CD4-positive, alpha-beta memory T cell (primary cell): ENCODE results near the gene NAA15. TPM values are rescaled to one million over a fixed set of nuclear protein-coding genes. Genes with fewer than 3 reads are reported as not detected.
"Not testable (repeated sequence)": the region's sequence is repeated elsewhere in the genome, so short reads cannot be mapped to it uniquely, and the experiment has no call there.

Source experiments
- CTCF ChIA-PET: fragments of 350-600 bp; sonication (Branson Sonifier 250); formaldehyde crosslinking; loops from one replicate; lab custom pipeline; 2021; ENCODE audit warnings: inconsistent platforms; ENCODE audit not compliant: partially characterized antibody; lab: Charles Lee
- POLR2A ChIA-PET: fragments of 350-600 bp; sonication (Branson Sonifier 250); formaldehyde crosslinking; loops from one replicate; lab custom pipeline; 2021; ENCODE audit not compliant: partially characterized antibody; lab: Charles Lee
- DNase-seq, 5 donors: peaks; one replicate each; pipeline versions ENCODE4 v3.0.0 to v3.0.0-alpha.2; 2020 to 2022; ENCODE audit warnings: mixed read lengths in 1 of 5
- H3K27ac ChIP-seq: one replicate; pipeline ENCODE4 v1.7.0; 2013; ENCODE audit warnings: low read depth, low read length
- H3K27me3 ChIP-seq: 2 replicates; pipeline ENCODE4 v1.7.0; 2013; ENCODE audit warnings: mild to moderate bottlenecking, low read length, moderate library complexity; ENCODE audit not compliant: insufficient read depth
- H3K36me3 ChIP-seq: 2 replicates; pipeline ENCODE4 v1.7.0; 2013; ENCODE audit warnings: mild to moderate bottlenecking, low read length, moderate library complexity; ENCODE audit not compliant: insufficient read depth
- H3K4me1 ChIP-seq: 2 replicates; pipeline ENCODE4 v1.7.0; 2013; ENCODE audit warnings: mild to moderate bottlenecking, low read length, moderate library complexity; ENCODE audit not compliant: insufficient read depth
- H3K4me3 ChIP-seq, 2 donors: one replicate each; pipeline ENCODE4 v1.7.0; 2013; ENCODE audit warnings: low read length in 2 of 2, mild to moderate bottlenecking in 1 of 2
- H3K9me3 ChIP-seq, 2 donors: one replicate each; pipeline ENCODE4 v1.7.0; 2013; ENCODE audit warnings: low read length in 2 of 2, control low read depth in 1 of 2; ENCODE audit not compliant: control insufficient read depth in 1 of 2
- H3K27ac Mint-ChIP-seq, 7 donors: one replicate each; pipeline ENCODE4 v1.8.0; 2020 to 2021; ENCODE audit warnings: mixed read lengths in 7 of 7, mild to moderate bottlenecking in 6 of 7, inconsistent platforms in 3 of 7, moderate library complexity in 3 of 7
- H3K27me3 Mint-ChIP-seq, 2 donors: one replicate each; pipeline ENCODE4 v1.8.0; 2020 to 2021; ENCODE audit warnings: mixed read lengths in 2 of 2
- H3K36me3 Mint-ChIP-seq, 2 donors: one replicate each; pipeline ENCODE4 v1.8.0; 2020 to 2021; ENCODE audit warnings: mixed read lengths in 2 of 2, inconsistent platforms in 1 of 2, mild to moderate bottlenecking in 1 of 2
- H3K4me1 Mint-ChIP-seq, 4 donors: one replicate each; pipeline ENCODE4 v1.8.0; 2020 to 2021; ENCODE audit warnings: mixed read lengths in 4 of 4, mild to moderate bottlenecking in 1 of 4
- H3K4me3 Mint-ChIP-seq, 8 donors: one replicate each; pipeline ENCODE4 v1.8.0; 2020 to 2021; ENCODE audit warnings: mixed read lengths in 8 of 8, mild to moderate bottlenecking in 7 of 8, moderate library complexity in 6 of 8, inconsistent platforms in 3 of 8
- H3K9me3 Mint-ChIP-seq, 8 donors: one replicate each; pipeline ENCODE4 v1.8.0; 2020 to 2021; ENCODE audit warnings: mixed read lengths in 8 of 8, mild to moderate bottlenecking in 5 of 8, inconsistent platforms in 3 of 8, moderate library complexity in 1 of 8
- intact Hi-C: fragments of 100-400 bp; cut with micrococcal nuclease; formaldehyde crosslinking; loops from one replicate; pipeline ENCODE4 v1.15.1; 2023
- polyA plus RNA-seq, 2 donors: library from polyadenylated mRNA; unstranded; fragments of 300-500 nt; fragmentation: Illumina TruSeq; gene quantifications; one replicate each; pipeline ENCODE4 v1.2.3, GENCODE V29; 2021
- total RNA-seq, 2 experiments: library from RNA; stranded (reverse); gene quantifications; one replicate each; pipeline ENCODE4 v1.2.3, GENCODE V29; 2021

NAA15 gene
- total and polyA plus RNA-seq, 4 experiments from 2014 or later, result 18.6 to 47.7 (median 46.2) TPM

DNA sequence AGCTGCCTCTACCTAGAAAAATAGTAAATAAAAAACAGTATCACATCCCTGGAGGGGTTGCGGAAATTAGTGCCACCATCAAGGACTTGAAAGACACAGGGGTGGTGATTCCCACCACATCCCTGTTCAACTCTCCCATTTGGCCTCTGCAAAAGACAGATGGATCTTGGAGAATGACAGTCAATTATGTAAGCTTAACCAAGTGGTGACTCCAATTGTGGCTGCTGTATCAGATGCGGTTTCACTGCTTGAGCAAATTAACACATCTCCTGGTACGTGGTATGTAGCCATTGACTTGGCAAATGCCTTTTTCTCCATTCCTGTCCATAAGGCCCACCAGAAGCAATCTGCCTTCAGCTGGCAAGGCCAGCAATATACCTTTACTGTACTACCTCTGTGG, 143.6 kb downstream of the NAA15 start:
- CTCF ChIA-PET, DNase-seq, H3K27me3 ChIP-seq, H3K36me3 ChIP-seq, H3K4me1 ChIP-seq, H3K4me3 ChIP-seq, H3K4me3 Mint-ChIP-seq, H3K9me3 ChIP-seq, H3K27me3 Mint-ChIP-seq, H3K4me1 Mint-ChIP-seq, H3K27ac ChIP-seq, H3K27ac Mint-ChIP-seq, intact Hi-C loops: not testable (repeated sequence)
- POLR2A ChIA-PET, result interaction anchor here (0.6 to 2.0 kb wide), 2 partner anchors 8 to 21 kb away, joined by 6 to 7 read pairs; no protein-coding TSS in a partner anchor
- H3K9me3 Mint-ChIP-seq, result peaks cover 0 to 11% (median 9%) of the 10 kb centered on the region in 8 donors
- H3K36me3 Mint-ChIP-seq, result peaks cover 13 to 30% of the 10 kb centered on the region in 2 donors

DNA sequence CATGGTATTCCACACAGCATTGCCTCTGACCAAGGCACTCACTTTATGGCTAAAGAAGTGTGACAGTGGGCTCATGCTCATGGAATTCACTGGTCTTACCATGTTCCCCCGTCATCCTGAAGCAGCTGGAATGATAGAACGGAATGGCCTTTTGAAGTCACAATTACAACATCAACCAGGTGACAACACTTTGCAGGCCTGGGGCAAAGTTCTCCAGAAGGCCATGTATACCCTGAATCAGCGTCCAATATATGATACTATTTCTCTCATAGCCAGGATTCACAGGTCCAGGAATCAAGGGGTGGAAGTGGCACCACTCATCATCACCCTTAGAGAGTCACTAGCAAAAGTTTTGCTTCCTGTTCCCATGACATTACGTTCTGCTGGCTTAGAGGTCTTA, 145.8 kb downstream of the NAA15 start:
- H3K36me3 Mint-ChIP-seq, result peaks cover 3 to 17% of the 10 kb centered on the region in 2 donors

DNA sequence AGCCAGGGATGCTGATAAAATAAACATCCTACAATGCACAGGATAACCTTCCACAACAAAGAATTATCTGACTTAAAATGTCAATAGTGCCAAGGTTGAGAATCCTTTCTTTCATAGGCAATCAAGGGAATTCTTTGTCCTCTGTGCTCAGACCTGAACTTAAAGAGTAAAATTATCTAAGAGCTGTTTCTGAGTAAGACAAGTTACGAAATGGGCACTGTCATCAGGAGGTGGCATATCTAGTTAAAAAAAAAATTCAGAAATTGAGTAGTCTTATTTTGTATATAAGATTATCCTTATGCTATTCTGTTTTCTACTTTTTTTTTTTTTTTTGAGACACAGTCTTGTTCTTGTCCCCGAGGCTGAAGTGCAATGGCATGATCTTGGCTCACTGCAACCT, 149.3 kb downstream of the NAA15 start:
- no peak overlapping the region for H3K27ac ChIP-seq
- H3K4me1 Mint-ChIP-seq, result peaks cover 25 to 45% (median 36%) of the 10 kb centered on the region in 4 donors
- intact Hi-C loops, result loop anchor here (5.0 kb wide), 3 partner anchors 702 to 1072 kb away; partner anchors contain the start of genes ELMOD2, MAML3 and SCOC
- no peak for DNase-seq
- CTCF ChIA-PET, result no interaction called here
- peaks cover 9 to 20% of the 10 kb centered on the region in 2 donors for H3K36me3 Mint-ChIP-seq
- peaks cover 29% of the 10 kb centered on the region for H3K4me1 ChIP-seq
- H3K36me3 ChIP-seq, result no peaks in the 10 kb centered on the region
- no peak overlapping the region for H3K4me3 Mint-ChIP-seq
- H3K4me3 ChIP-seq, result no peak overlapping the region
- no peaks in the 10 kb centered on the region for H3K27me3 Mint-ChIP-seq
- no peaks in the 10 kb centered on the region for H3K9me3 Mint-ChIP-seq
- POLR2A ChIA-PET, result interaction anchor here (5.7 kb wide), 1 partner anchor 105 kb away, joined by 73 read pairs; the partner anchor contains the start of gene SETD7
- H3K27ac Mint-ChIP-seq, result no peak overlapping the region
- H3K9me3 ChIP-seq, result no peaks in the 10 kb centered on the region
- H3K27me3 ChIP-seq, result no peaks in the 10 kb centered on the region

More for the DNA sequence above, 145.8 kb downstream of the NAA15 start:
- H3K4me1 ChIP-seq, DNase-seq, H3K36me3 ChIP-seq, H3K27me3 ChIP-seq, H3K4me3 Mint-ChIP-seq, H3K9me3 Mint-ChIP-seq, H3K27ac Mint-ChIP-seq, intact Hi-C loops, H3K4me3 ChIP-seq, H3K27ac ChIP-seq, H3K9me3 ChIP-seq, H3K27me3 Mint-ChIP-seq, POLR2A ChIA-PET: not testable (repeated sequence)
- CTCF ChIA-PET, result interaction anchor here (0.9 kb wide), 1 partner anchor 9 kb away, joined by 3 read pairs; no protein-coding TSS in a partner anchor
- peaks cover 4 to 17% (median 11%) of the 10 kb centered on the region in 4 donors for H3K4me1 Mint-ChIP-seq

DNA sequence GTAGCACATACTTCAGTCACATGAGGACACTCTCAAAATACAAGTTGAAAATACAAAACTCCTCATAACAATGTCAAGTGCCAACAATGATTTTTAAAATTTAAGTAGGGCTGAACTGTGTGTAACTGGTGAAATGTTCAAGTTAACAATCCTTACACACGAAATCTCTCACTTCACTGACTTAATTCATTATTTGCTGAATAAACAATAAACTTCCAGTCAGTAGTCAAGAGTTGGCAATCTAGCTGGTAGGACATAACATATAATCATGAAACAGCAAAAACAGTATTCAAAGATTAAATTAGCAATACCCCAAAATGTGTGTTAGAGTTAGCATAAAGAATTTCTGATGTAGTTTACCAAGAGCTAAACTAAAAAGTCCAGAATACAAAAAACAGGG, 150.7 kb downstream of the NAA15 start:
- ChIA-PET POLR2A (interaction anchor here (0.6 to 5.7 kb wide), 4 partner anchors 15 to 921 kb away, joined by 3 to 73 read pairs (median 11); partner anchors contain the start of genes ELF2, SCOC and SETD7), CTCF (interaction anchor here (0.6 to 2.2 kb wide), 6 partner anchors 33 to 206 kb away, joined by 3 to 8 read pairs (median 3); no protein-coding TSS in a partner anchor)
- DNase-seq, result no peak
- Mint-ChIP-seq H3K27ac (peak overlapping the region in 6 of 7 donors; percentile 99 to 100 (median 99)), H3K9me3 (no peaks in the 10 kb centered on the region), H3K4me1 (peaks cover 36 to 59% (median 48%) of the 10 kb centered on the region in 4 donors), H3K36me3 (peaks cover 5 to 17% of the 10 kb centered on the region in 2 donors), H3K4me3 (peak overlapping the region in 3 of 8 donors; percentile 17 to 99 (median 97)), H3K27me3 (no peaks in the 10 kb centered on the region)
- Histone ChIP-seq H3K4me1 (peaks cover 43% of the 10 kb centered on the region), H3K27ac (peak overlapping the region; percentile 89), H3K9me3 (no peaks in the 10 kb centered on the region), H3K36me3 (no peaks in the 10 kb centered on the region), H3K4me3 (no peak overlapping the region), H3K27me3 (no peaks in the 10 kb centered on the region)
- intact Hi-C loops, result loop anchor here (2.0 to 5.0 kb wide), 6 partner anchors 79 to 1769 kb away; partner anchors contain the start of genes ELF2, ELMOD2, MAML3 and SCOC

DNA sequence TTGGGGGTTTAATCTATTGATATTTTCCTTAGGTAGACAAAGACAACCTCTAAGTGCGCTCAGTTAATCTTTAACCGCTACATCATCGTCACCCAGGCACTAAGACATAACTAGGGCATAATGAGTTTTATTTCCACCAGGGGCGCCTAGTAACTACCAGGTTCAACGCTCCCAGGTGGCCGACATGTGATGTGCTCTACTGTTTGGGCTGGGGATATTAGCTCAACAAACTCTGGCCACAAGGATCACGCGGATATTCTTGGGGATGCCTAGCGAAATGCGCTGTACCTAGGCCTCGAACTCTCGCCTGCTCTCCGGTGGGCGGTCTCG, 151.7 kb downstream of the NAA15 start:
- ChIA-PET POLR2A (interaction anchor here (0.6 to 5.7 kb wide), 22 partner anchors 9 to 1071 kb away, joined by 3 to 73 read pairs (median 4); partner anchors contain the start of genes ELF2, ELMOD2, NAA15 and NDUFC1), CTCF (interaction anchor here (0.7 to 2.2 kb wide), 14 partner anchors 9 to 422 kb away, joined by 3 to 9 read pairs (median 3); partner anchors contain the start of genes NAA15 and SETD7)
- Histone ChIP-seq H3K9me3 (no peaks in the 10 kb centered on the region), H3K4me3 (peak overlapping the region; percentile 68 to 71), H3K36me3 (no peaks in the 10 kb centered on the region), H3K4me1 (peaks cover 53% of the 10 kb centered on the region), H3K27me3 (no peaks in the 10 kb centered on the region), H3K27ac (peak overlapping the region; percentile 89)
- intact Hi-C loops, result loop anchor here (1.0 to 5.0 kb wide), 12 partner anchors 37 to 1768 kb away; partner anchors contain the start of genes ELF2, ELMOD2, MAML3 and NAA15
- H3K27ac Mint-ChIP-seq, result peak overlapping the region; percentile 98 to 100 (median 99)
- no peaks in the 10 kb centered on the region for H3K9me3 Mint-ChIP-seq
- H3K27me3 Mint-ChIP-seq, result no peaks in the 10 kb centered on the region
- H3K4me3 Mint-ChIP-seq, result peak overlapping the region; percentile 95 to 99 (median 97)
- H3K36me3 Mint-ChIP-seq, result peaks cover 2 to 17% of the 10 kb centered on the region in 2 donors
- DNase-seq, result peak in 4 of 5 donors; percentile 82 to 89 (median 86)
- peaks cover 43 to 69% (median 56%) of the 10 kb centered on the region in 4 donors for H3K4me1 Mint-ChIP-seq

DNA sequence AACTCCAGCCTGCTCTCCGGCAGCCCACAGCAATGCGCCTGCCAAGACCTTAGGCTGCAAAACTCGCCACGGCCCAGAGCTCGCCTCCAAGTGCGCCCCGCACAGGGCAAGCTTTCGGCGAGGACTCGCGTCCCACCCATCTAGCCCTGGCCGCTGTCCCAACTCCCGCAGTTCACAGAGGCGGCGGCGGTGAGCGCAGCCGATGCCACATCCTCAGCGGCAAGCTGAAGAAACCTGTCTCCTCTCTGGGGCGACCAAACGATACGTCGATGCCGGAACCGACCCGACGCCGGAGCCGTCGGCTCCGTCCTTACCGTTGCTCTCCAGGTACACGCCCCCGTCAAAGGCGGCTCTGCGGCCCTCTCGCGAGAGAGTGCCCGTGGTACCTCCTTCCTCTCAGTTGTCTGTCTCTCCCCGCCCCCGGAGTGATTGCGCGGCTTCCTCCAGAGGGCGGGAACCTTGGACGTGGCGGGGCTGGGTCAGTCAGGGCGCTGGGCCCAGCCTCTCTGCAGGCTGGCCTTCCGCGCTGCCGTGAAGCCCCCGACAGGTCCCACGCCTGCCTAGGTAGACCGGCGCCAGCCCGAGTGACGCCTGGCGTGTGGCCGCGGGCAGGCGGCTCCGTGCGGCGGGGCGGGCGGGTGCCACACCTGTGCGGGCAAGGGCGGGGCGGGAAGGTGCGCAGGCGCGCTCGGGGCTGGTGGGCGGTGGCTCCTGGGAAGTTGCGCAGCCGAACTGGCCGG, 152.2 kb downstream of the NAA15 start:
- ChIA-PET POLR2A (interaction anchor here (0.6 to 5.7 kb wide), 23 partner anchors 9 to 1071 kb away, joined by 3 to 73 read pairs (median 4); partner anchors contain the start of genes ELF2, ELMOD2, NAA15 and NDUFC1), CTCF (interaction anchor here (0.7 to 2.2 kb wide), 14 partner anchors 9 to 423 kb away, joined by 3 to 9 read pairs (median 3); partner anchors contain the start of genes NAA15 and SETD7)
- intact Hi-C loops, result loop anchor here (1.0 to 5.0 kb wide), 12 partner anchors 37 to 1767 kb away; partner anchors contain the start of genes ELF2, ELMOD2, MAML3 and NAA15
- Mint-ChIP-seq H3K9me3 (no peaks in the 10 kb centered on the region), H3K4me1 (peaks cover 48 to 73% (median 61%) of the 10 kb centered on the region in 4 donors), H3K27ac (peak overlapping the region; percentile 98 to 100 (median 99)), H3K36me3 (peaks cover 0 to 17% of the 10 kb centered on the region in 2 donors), H3K27me3 (no peaks in the 10 kb centered on the region), H3K4me3 (peak overlapping the region; percentile 95 to 99 (median 97))
- peak; percentile 97 to 99 (median 98) for DNase-seq
- no peaks in the 10 kb centered on the region for H3K36me3 ChIP-seq
- peak overlapping the region; percentile 89 for H3K27ac ChIP-seq
- peaks cover 59% of the 10 kb centered on the region for H3K4me1 ChIP-seq
- no peaks in the 10 kb centered on the region for H3K27me3 ChIP-seq
- peak overlapping the region; percentile 68 to 71 for H3K4me3 ChIP-seq
- H3K9me3 ChIP-seq, result no peaks in the 10 kb centered on the region
